Sciatic nerve (tissue), 2 donors: ENCODE results near the gene DTD1. TPM values are rescaled to one million over a fixed set of nuclear protein-coding genes. Genes with fewer than 3 reads are reported as not detected.

Experiments used
- ATAC-seq: fragments of 200-7000 bp; cut with Tn5 transposase; one replicate; pipeline ENCODE4 v1.9.1; 2020; ENCODE audit warnings: mild to moderate bottlenecking, moderate library complexity
- DNase-seq: peaks from one replicate; pipeline ENCODE4 v3.0.0-alpha.2; 2020; ENCODE audit warnings: low spot score
- intact Hi-C: fragments of 100-400 bp; cut with DNase I; formaldehyde crosslinking; loops from one replicate; pipeline ENCODE4 v1.14.2; 2022
- total RNA-seq: library from RNA; stranded (reverse); fragmentation: NEBNext Ultra II Directional; extraction: Animal tissue kit (Norgen Biotek cat#: 25700); gene quantifications from one replicate; pipeline ENCODE4 v1.2.1, GENCODE V29; 2021
- donor health status: DM: no; HTN: no; CAD: no.
- donor health status: DM: no; HTN: no; CAD: no.

DTD1 gene
- total RNA-seq, 1 donor from 2014 or later: 31.6 TPM

- ATAC-seq (no peak), DNase-seq (no peak)
- intact Hi-C loops: no loop called here
Observed at GRCh38 chr20:18688676-18689075, 100.8 kb downstream of the DTD1 start.

- intact Hi-C loops: no loop called here
Observed at GRCh38 chr20:18689557-18689956, 101.7 kb downstream of the DTD1 start.

GRCh38 chr20:18692447-18692846 is 104.6 kb downstream of the DTD1 start:
- intact Hi-C loops: no loop called here
- no peak for DNase-seq
- ATAC-seq: no peak

More at GRCh38 chr20:18689557-18689956, 101.7 kb downstream of the DTD1 start:
- no peak for DNase-seq
- ATAC-seq: no peak

- DNase-seq (no peak), ATAC-seq (no peak)
- intact Hi-C loops: no loop called here
Observed at GRCh38 chr20:18694071-18694470, 106.2 kb downstream of the DTD1 start.

- intact Hi-C loops: no loop called here
- no peak for DNase-seq
- ATAC-seq: no peak
Observed at GRCh38 chr20:18695175-18695574, 107.3 kb downstream of the DTD1 start.

- DNase-seq (no peak), ATAC-seq (no peak)
- intact Hi-C loops: no loop called here
Observed at GRCh38 chr20:18698735-18699380, 111.0 kb downstream of the DTD1 start.

GRCh38 chr20:18701969-18702368 is 114.1 kb downstream of the DTD1 start:
- ATAC-seq (no peak), DNase-seq (no peak)
- intact Hi-C loops: no loop called here

DNA sequence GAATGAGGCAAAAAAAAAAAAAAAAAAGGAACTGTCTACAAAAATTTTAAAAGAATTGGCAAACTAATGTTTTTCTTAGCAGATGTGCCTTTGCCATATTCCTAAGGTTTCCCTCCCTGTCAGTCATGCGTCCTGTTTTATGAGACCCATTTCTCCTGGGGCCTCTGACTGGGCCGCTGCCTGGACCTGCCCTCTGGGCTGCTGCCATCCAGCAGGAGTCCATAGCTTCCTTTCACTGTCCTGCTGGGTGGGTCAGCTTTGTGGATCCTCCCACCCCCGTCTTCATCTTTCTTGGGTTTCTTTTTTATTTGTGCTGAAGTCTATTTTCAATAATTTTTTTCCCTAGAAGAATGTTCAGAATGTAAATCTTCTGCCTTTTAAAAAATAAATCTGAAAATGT is 114.9 kb downstream of the DTD1 start:
- intact Hi-C loops: no loop called here
- peak; percentile 65 for DNase-seq
- peak; percentile 94 for ATAC-seq

GRCh38 chr20:18705490-18705889 is 117.6 kb downstream of the DTD1 start:
- ATAC-seq (no peak), DNase-seq (no peak)
- intact Hi-C loops: no loop called here

- intact Hi-C loops: no loop called here
- no peak for DNase-seq
- ATAC-seq: no peak
Observed at GRCh38 chr20:18705910-18706309, 118.1 kb downstream of the DTD1 start.

DNA sequence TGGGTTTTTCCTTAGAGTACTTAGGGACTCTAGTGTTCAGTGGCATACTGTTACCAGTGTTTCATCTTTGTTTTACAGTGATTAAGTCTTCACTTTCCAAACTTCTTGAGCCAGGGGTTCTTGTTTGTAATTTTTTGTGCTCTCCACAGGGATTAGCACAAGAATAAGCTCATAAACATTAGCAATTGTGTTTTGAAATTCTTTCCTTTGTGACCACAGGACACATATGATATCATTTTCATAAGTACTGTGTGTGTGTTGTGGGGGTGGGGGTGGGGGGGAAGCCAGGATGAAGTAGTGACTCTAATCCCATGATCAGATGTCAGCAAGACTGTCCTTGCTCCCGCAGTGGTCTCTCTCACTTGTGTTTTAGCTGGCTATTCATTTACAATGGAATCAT is 124.3 kb downstream of the DTD1 start:
- ATAC-seq: no peak
- intact Hi-C loops: loop anchor here (5.0 kb wide), 1 partner anchor 60 kb away; no protein-coding TSS in a partner anchor
- DNase-seq: no peak

GRCh38 chr20:18712882-18713281 is 125.0 kb downstream of the DTD1 start:
- intact Hi-C loops: loop anchor here (5.0 kb wide), 1 partner anchor 59 kb away; no protein-coding TSS in a partner anchor
- DNase-seq (no peak), ATAC-seq (no peak)

DNA sequence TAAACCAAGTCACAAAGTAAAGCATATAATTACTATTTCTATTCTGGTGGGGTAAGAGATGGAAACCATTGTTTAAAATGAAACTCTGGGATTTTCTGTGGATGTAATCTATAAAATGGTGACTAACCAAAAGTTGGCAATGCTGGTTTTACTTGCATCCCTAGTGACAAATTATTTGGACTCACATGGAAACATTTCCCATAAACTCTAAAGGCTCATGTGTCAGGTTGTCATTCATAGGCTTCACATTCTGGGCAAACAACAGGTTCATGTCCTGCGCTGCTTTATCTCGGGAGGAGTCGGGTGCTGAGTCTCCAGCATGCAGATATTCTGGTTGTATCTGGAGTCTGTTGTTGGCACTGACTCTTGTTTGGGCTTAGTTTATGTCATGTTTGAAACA is 127.7 kb downstream of the DTD1 start:
- intact Hi-C loops: no loop called here
- no peak for ATAC-seq
- no peak for DNase-seq

DNA sequence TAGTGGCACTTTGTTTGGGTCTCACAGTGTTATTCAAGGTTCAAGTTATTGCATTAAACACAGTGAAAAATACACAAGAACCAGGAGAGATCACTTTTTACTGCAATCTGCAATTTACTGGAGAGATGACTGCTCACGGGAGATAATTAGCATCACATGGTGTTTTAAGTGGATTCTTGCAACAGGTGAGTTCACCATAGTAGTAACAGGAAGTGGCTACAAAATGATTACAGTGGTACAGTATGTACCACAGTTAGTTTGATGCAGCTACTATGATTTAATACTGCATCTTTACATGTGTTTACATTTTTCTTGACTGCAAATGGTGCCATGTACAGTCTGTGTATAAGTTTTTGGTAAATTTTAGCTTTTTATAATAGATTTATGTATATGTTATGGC is 129.2 kb downstream of the DTD1 start:
- ATAC-seq: no peak
- intact Hi-C loops: no loop called here
- DNase-seq: no peak

DNA sequence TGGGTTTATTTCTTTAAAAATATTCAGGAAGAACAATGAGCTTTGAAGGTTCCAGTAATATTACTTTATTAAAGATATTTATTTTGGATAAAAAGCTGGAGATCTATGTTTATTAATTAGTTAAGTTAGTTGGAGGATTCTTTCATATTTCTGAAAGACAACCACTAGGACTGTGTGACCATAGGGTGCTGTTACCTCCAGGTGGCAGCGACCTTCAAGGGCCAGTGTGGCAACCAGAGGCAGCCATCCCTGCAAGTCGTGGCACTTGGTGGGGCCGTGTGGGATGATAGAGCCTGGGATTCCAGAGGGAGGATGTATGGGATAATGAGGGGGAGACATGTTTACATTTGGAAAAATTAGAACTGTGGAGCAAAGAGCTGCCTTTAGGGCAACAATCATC is 130.3 kb downstream of the DTD1 start:
- ATAC-seq: no peak
- intact Hi-C loops: no loop called here

DNA sequence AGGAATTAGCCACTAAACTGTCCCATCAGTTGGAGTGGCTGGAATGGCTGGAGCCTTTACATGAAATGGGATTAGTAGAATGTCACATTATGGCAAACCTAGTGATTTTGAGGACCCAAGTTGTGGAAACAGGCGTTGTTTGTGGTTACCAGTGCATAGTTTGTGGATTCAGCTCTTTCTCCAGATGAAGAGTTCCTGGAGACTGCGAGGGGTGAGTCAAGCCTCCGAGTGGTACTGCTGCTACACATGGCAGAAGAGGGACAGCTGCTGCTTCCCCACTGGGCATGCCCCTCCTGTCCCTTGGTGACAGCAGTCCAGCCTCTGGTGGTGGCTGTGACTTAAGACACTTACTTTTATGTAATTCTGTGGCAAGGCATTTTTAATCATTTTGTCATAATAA is 131.6 kb downstream of the DTD1 start:
- ATAC-seq (no peak), DNase-seq (no peak)
- intact Hi-C loops: no loop called here

More for the DNA sequence above, 130.3 kb downstream of the DTD1 start:
- no peak for DNase-seq

DNA sequence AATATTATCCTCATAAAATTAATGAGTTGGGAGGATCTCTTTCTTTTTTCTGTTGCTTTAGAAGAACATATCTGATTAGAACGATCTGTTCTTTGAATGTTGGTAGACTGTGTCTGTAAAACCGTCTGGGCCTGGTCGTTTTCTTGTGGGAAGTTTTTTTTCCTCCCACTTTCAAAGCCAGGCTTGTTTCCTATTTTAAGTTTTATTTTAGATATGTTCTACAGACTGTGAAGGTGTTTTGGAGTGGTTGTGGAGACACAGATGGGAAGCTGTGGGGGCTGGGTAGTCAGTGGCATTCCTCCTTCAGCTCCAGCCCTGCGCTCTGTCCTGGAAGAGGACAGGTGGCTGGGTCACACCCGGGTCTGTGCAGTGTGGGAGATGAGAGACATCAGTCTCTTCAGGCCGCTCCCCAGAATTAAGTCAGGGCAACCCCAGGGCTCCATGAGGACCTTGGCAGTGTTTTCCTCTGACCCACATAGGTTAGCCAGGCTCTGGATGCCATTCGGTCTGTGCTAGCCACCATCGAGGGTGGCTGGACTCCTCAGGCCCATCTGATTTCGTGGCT is 133.8 kb downstream of the DTD1 start:
- DNase-seq (no peak), ATAC-seq (no peak)
- intact Hi-C loops: no loop called here

GRCh38 chr20:18722371-18722770 is 134.5 kb downstream of the DTD1 start:
- DNase-seq (no peak), ATAC-seq (no peak)
- intact Hi-C loops: no loop called here

DNA sequence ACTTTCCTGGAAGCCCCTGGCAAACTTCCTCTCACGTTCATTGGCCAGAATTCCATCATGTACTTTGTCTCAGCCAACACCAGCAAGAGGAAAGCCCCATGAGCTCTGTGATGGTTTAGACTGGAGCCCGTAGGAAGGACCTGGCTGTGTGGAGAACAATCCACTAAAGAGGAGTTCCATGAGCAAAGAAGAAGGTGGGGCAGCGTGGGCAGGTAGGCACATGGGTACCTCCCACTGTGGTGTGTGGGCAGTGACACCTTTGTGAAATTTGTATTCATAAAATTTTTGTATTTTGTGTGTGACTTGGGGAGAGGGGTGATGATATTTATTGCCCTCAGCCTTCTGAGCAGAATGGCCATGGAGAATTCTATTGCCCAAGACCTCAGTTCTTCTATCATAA is 136.2 kb downstream of the DTD1 start:
- intact Hi-C loops: no loop called here
- no peak for DNase-seq
- ATAC-seq: no peak

- DNase-seq (no peak), ATAC-seq (no peak)
- intact Hi-C loops: no loop called here
Observed at GRCh38 chr20:18724788-18725464, 137.1 kb downstream of the DTD1 start.
